Globus pallidus (tissue), 1 donor: Measurements from ENCODE around the gene RIN1.
A peak's percentile ranks its signal among the peaks of the same experiment; 100 is the strongest.

ENCODE experiments used
- DNase-seq: peaks from one replicate; pipeline ENCODE4 v3.0.0-alpha.2; 2015; ENCODE audit warnings: low spot score

Gene RIN1

DNA sequence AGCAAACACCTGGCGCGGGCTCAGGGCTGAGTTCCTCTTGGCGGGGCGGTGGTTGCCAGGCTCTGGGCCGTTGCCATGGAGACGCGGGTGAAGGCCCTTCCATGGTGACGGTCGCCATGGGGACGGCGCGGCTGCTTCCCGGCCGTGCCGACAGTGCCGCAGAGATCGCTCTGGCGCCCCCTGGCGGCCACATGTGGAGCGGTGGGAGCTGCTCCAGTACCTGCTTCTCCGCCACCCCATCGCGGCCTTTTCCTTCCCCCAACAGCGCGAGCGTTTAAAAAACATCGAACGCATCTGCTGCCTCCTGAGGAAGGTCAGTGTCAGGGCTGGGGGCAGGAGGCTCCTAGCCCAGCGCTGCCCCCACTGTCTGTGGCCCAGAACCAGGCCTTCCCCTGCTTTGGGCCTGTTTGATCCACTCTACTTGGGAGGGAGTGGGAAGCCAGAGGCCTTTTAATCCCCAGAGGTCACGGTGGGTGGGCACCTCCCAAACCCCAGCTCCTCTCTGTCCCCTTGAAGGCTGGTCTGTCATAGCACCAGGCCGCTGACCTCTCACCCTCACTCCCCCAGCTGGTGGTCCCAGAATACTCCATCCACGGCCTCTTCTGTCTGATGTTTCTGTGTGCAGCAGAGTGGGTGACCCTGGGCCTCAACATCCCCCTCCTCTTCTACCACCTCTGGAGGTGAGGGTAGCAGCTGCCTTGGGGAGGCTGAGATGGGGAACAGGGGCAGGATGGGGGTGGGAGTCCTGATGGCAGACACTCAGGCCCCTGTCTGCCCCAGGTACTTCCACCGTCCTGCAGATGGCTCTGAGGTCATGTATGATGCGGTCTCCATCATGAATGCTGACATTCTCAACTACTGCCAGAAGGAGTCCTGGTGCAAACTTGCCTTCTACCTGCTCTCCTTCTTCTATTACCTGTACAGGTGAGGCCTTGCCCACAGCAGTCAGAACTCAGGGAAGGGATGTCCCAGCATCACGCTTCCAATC lies 53.5 kb downstream of the RIN1 start:
- DNase-seq: peak; percentile 97
